Measurements from ENCODE around the gene EEF2K.
"Not testable (repeated sequence)": the region's sequence is repeated elsewhere in the genome, so short reads cannot be mapped to it uniquely, and the experiment has no call there.

Gene EEF2K

DNA sequence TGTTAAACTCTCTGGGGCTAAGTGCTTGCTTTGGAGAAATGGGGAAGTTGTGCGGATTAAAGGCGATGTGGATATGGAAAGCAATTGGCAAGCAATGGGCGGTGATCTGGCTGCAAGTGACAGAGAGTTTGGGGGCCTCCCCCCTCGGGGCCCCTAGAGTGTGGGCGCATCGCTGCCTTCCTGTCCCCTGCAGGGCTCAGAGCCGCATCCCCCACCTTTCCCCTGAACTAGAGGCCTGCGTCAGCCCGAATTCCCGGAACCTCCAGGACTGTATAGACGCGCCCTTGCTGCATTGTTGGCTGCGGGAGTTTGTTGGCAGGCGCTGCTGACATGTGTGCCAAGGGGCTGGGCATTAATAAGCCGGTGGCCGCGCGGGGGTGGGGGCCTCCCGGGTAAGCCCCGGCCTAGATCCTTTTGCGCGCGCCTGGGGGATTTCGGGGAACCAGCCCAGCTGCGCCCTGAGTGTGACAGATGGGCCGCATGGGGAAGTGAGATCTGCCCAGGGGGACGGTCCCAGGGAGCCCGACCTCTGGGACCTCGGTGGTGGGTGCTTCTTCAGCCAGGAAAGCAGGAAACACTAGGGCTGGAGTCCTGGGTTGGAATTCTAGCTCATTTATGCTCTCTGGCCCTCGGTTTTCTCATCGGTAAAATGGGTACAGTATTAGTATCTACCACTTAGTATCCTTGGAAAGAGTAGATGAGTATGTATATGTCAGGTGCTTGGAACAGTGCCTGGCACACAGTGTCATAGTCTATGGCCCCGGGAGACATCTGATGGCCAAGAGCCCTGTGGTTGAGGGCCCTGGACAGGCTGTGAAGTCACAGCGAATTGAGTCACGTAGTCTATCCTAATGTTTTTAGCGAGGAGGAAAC lies 1.0 kb downstream of the EEF2K start:
- FAIRE-seq (peak; percentile 38), DNase-seq (ENCODE audit: extremely low spot score, insufficient read length, low read depth) (no peak)

DNA sequence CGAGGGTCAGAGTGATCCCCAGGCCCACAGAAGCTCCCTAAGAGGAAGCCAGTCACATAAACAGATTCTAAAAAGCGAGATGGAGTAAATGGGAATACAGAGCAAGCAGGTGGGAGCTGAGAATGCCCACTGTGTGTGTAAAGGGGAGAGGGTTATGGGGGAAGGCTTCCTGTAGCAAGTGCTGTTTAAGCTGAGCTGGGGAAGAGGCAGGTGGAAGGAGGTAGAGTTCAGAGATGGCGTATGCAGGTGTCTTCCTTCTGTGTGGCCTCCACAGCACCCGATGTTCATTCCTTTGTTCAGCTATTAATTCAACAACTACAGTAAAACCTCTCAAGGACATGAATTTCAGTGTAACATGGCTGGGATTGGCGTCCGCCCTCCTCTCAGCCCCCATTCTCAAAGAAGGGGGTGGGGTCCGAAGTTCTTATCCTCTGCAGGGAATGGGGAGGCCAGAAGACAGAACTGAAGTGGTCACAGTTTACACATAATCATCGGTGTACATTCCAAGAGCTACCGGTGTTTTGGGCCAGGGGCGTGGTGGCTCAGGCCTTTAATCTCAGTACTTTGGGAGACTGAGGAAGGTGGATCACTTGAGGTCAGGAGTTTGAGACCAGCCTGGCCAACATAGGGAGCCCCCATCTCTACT lies 1.8 kb downstream of the EEF2K start:
- DNase-seq (ENCODE audit: extremely low spot score, insufficient read length, low read depth) (no peak), FAIRE-seq (no peak)

DNA sequence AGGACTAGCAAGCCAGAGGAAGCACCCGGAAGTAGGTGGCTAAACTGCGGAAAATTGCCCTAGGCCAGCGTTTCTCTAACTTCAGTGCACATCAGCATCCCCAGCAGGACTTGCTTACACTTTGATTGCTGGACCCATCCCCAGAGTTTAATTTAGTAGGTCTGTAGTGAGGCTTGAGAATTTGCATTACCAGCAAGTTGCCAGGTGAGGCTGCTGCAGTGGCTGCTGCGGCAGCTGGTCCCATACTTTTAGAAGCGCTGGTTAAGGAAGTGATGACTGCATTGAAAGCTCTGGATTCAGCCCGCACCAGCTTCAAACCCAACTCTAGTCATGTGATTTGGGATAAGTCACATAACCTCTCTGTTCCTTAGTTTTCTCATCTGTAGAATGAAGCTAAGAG lies 4.2 kb downstream of the EEF2K start:
- DNase-seq (ENCODE audit: extremely low spot score, insufficient read length, low read depth), result no peak
- no peak for FAIRE-seq

- DNase-seq (ENCODE audit: extremely low spot score, insufficient read length, low read depth), result no peak
- FAIRE-seq, result no peak
Measured at GRCh38 chr16:22210854-22211253, 4.8 kb downstream of the EEF2K start.

DNA sequence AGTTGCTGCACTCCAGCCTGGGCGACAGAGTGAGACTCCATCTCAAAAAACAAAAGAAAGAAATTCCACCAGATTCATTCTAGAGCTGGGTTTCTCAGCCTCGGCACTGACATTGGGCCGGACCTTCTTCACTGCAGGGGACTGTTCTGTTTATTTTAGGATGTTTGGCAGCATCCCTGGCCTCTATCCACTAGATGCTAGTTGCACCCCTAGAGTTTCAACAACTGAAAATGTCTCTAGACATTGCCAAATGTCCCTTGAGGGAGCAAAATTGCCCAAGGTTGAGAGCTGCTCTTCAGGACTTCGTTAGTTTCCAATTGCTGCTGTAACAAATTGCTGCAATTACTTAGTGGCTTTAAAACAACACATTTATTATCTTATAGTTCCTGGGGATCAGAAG lies 7.2 kb downstream of the EEF2K start:
- FAIRE-seq (no peak), DNase-seq (ENCODE audit: extremely low spot score, insufficient read length, low read depth) (no peak)

DNA sequence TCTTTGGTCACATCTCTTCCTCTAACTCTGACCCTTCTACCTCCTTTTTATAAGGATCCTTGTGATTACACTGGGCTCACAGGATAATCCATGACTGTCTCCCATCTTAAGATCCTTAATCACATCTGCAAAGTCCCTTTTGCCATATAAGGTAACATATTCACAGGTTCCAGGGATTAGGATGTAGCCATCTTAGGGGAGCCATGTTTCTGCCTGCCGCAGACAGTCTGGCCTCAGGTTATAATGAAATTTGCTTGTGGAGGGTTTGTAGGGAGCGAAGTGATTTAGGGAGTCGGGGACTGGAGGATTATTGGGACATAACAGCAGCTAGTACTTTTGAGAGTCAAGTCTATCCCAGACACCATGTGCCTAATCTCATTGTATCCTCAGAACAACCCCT lies 7.7 kb downstream of the EEF2K start:
- FAIRE-seq, result no peak
- DNase-seq (ENCODE audit: extremely low spot score, insufficient read length, low read depth), result no peak

GRCh38 chr16:22214402-22214801 lies 8.3 kb downstream of the EEF2K start:
- DNase-seq (ENCODE audit: extremely low spot score, insufficient read length, low read depth) (no peak), FAIRE-seq (no peak)

DNA sequence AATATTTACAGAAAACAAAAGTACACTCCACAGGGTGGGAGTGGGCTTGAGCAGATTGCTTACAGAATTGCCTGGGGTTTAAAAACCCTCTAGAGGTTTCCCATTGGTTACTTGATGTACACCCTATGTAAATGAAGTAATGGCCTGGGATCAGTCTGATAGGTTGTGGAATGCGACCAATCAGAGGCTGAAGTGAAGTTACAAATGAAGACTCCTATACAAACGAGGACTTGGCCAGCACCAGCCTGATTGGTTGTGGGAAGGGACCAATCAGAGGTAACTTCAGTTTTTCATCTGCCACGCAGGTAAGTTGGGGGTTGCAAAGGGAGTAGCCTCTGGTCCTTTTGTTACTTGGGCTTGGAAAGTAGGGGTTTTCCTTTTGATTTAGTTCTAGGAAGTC lies 8.8 kb downstream of the EEF2K start:
- FAIRE-seq (no peak), DNase-seq (ENCODE audit: extremely low spot score, insufficient read length, low read depth) (no peak)

- no peak for FAIRE-seq
- DNase-seq (ENCODE audit: extremely low spot score, insufficient read length, low read depth), result no peak
Measured at GRCh38 chr16:22216191-22216831, 10.2 kb downstream of the EEF2K start.

DNA sequence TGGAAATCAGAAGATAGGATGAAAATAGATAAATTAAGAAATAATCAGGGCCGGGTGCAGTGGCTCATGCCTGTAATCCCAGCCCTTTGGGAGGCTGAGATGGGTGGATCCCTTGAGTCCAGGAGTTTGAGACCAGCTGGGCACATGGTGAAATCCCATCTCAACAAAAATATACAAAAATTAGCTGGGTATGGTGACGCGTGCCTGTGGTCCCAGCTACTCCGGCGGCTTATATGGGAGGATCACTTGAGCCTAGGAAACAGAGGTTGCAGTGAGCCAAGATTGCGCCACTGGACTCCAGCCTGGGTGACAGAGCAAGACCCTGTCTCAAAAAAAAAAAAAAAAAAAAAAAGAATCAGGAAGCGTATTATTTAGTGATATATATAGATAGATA lies 10.8 kb downstream of the EEF2K start:
- DNase-seq (ENCODE audit: extremely low spot score, insufficient read length, low read depth); FAIRE-seq: not testable (repeated sequence)

GRCh38 chr16:22217890-22218730 lies 12.0 kb downstream of the EEF2K start:
- FAIRE-seq, result peak; percentile 93
- peak; percentile 70 for DNase-seq (ENCODE audit: extremely low spot score, insufficient read length, low read depth)

DNA sequence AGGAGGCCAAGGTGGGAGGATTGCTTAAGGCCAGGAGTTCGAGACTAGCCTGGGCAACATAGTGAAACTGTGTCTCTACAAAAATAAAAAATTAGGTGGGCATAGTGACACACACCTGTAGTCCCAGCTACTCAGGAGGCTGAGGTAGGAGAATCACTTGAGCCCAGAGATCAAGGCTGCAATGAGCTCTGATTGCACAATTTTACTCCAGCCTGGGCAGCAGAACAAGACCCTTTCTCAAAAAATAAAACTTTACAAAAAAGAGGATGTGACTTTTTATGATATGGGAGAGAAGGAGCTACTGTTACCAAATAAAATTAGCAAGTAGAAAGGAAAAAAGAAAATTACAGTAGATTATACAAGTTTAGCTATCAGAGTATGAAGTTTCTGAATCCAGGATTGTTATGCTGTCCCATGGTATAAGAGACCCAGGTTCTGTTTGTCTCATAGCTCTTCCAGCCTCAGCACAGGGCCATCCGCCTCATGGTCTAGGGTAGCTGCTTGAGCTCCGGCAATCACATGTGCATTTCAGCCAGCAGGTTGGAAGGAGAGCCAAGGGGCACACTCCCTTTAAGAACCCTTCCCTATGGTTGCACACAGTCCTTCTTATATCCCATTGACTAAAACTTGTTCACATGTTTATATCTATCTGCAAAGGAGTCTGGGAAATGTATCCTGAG lies 13.5 kb downstream of the EEF2K start:
- DNase-seq (ENCODE audit: extremely low spot score, insufficient read length, low read depth) (no peak), FAIRE-seq (no peak)

DNA sequence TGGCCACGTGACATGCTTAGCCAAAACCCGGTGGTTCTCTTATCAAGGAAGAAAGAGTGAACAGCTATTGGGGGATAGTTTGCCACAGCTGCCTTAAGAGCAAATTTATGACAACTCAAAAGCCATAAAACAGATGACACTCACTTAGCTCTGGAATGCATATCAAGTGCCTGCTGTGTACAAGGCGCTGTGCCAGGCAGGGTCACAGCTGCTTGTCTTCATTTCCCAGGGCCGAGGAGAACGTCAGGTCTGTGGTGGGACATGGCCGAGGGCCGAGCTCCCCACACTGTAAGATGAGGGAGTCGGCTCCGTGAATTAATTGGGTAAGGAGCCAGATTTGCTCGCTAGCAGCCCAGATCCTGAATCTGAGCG lies 14.0 kb downstream of the EEF2K start:
- FAIRE-seq (no peak), DNase-seq (ENCODE audit: extremely low spot score, insufficient read length, low read depth) (no peak)

GRCh38 chr16:22220714-22221113 lies 14.6 kb downstream of the EEF2K start:
- FAIRE-seq (no peak), DNase-seq (ENCODE audit: extremely low spot score, insufficient read length, low read depth) (no peak)

DNA sequence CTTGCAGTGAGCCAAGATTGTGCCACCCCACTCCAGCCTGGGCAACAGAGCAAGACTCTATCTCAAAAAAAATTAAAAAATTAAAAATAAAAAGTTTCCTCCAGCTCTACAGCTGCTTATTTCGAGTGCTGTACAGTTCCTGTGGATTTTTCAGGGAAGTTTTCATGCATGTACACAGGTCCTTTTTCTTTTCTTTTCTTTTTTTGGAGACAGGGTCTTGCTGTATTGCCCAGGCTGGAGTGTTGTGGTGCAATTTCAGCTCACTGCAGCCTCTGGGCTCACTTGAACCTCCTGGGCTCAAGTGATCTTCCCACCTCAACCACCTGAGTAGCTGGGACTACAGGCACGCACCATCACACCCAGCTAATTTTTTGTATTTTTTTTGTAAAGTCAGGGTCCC lies 15.9 kb downstream of the EEF2K start:
- no peak for FAIRE-seq
- DNase-seq (ENCODE audit: extremely low spot score, insufficient read length, low read depth), result no peak

DNA sequence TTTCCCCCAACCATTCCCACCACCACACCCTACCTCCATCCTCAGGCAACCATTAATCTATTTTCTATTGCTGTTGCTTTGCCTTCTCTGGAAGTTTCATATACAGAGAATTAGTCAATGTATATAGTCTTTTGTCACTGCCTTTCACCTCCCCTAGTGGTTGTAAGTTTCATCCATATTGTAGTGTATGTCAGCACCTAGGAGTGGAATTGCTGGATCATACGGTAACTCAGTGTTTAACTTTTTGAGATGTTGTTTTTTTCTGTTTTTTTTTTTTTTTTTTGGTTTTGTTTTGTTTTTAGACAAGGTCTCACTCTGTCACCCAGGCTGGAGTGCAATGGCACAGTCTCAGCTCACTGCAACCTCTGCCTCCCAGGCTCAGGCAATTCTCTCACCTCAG lies 16.9 kb downstream of the EEF2K start:
- FAIRE-seq (no peak), DNase-seq (ENCODE audit: extremely low spot score, insufficient read length, low read depth) (no peak)

GRCh38 chr16:22225060-22225459 lies 19.0 kb downstream of the EEF2K start:
- no peak for FAIRE-seq
- no peak for DNase-seq (ENCODE audit: extremely low spot score, insufficient read length, low read depth)

- DNase-seq (ENCODE audit: extremely low spot score, insufficient read length, low read depth), result no peak
- no peak for FAIRE-seq
Measured at GRCh38 chr16:22229889-22230288, 23.8 kb downstream of the EEF2K start.

DNA sequence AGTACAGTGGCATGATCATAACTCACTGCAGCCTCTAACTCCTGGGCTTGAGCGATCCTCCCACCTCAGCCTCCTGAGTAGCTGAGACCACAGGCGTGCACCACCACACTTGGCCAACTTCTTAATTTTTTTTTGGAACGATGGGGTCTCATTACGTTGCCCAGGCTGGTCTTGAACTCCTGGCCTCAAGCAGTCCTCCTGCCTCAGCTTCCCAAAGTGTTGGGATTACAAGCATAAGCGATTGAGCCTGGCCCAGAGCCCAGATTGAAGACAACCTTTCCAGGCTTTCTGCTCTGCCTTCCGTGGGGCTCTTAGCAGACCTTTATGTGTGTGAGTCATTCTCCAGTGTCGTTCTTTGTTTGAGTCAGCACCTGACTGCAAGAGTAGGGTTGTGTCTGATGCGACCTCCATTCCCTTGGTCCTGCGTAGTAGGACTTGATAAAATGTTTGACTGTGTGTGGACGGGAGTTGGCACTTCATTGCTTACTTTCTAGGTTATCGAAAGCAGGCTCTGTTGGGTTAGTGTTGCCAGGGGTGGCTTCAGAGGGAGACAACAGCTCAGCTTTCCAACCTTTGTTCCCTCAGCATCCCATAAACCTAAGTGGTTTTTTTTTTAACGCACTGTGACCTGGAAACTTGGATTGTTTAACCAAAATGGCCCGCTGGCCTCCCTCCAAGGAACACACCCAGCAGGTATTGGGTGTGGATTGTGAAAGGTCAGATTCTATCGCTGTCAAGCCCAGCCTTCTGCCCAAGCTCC lies 26.4 kb downstream of the EEF2K start:
- FAIRE-seq (no peak), DNase-seq (ENCODE audit: extremely low spot score, insufficient read length, low read depth) (no peak)

All from GM18507 (cell line).